HEK293 (cell line): ENCODE results near the gene DDX24.

Source experiments
- KLF9 ChIP-seq: fragments of 450-650 bp; formaldehyde crosslinking; IDR thresholded peaks from 2 replicates; pipeline ENCODE4 v1.5.1; 2016; ENCODE audit warnings: missing biosample characterization, missing genetic modification characterization, low read depth
- OVOL3 ChIP-seq: fragments of 450-650 bp; formaldehyde crosslinking; IDR thresholded peaks from 2 replicates; pipeline ENCODE4 v1.5.1; 2016; ENCODE audit warnings: missing biosample characterization, missing genetic modification characterization
- ZNF521 ChIP-seq: fragments of 450-650 bp; formaldehyde crosslinking; IDR thresholded peaks from 2 replicates; pipeline ENCODE4 v1.5.1; 2017; ENCODE audit warnings: missing biosample characterization, mild to moderate bottlenecking, missing genetic modification characterization
- ZNF670 ChIP-seq: fragments of 450-650 bp; formaldehyde crosslinking; IDR thresholded peaks from 2 replicates; pipeline ENCODE4 v1.5.1; 2016; ENCODE audit warnings: missing biosample characterization, missing genetic modification characterization, low read depth
- TF ChIP-seq, protein P1 (sequence below): fragments of 450-650 bp; formaldehyde crosslinking; IDR thresholded peaks from 2 replicates; pipeline ENCODE4 v1.5.1; 2017; ENCODE audit warnings: missing biosample characterization, missing genetic modification characterization
- TF ChIP-seq, protein P2 (sequence below): fragments of 450-650 bp; formaldehyde crosslinking; IDR thresholded peaks from 2 replicates; pipeline ENCODE4 v1.5.1; 2016; ENCODE audit warnings: missing biosample characterization, missing genetic modification characterization, borderline replicate concordance
- TF ChIP-seq, protein P3 (sequence below): fragments of 450-650 bp; formaldehyde crosslinking; IDR thresholded peaks from 2 replicates; pipeline ENCODE4 v1.5.1; 2016; ENCODE audit warnings: missing biosample characterization, missing genetic modification characterization
- TF ChIP-seq, protein P4 (sequence below): fragments of 450-650 bp; formaldehyde crosslinking; IDR thresholded peaks from 2 replicates; pipeline ENCODE4 v1.5.1; 2016; ENCODE audit warnings: missing biosample characterization, missing genetic modification characterization, low read depth
- TF ChIP-seq, protein P5 (sequence below): fragments of 450-650 bp; formaldehyde crosslinking; IDR thresholded peaks from 2 replicates; pipeline ENCODE4 v1.5.1; 2016; ENCODE audit warnings: missing biosample characterization, missing genetic modification characterization
- TF ChIP-seq, protein P6 (sequence below): fragments of 450-650 bp; formaldehyde crosslinking; IDR thresholded peaks from 2 replicates; pipeline ENCODE4 v1.5.1; 2016; ENCODE audit warnings: missing biosample characterization, missing genetic modification characterization

DNA sequence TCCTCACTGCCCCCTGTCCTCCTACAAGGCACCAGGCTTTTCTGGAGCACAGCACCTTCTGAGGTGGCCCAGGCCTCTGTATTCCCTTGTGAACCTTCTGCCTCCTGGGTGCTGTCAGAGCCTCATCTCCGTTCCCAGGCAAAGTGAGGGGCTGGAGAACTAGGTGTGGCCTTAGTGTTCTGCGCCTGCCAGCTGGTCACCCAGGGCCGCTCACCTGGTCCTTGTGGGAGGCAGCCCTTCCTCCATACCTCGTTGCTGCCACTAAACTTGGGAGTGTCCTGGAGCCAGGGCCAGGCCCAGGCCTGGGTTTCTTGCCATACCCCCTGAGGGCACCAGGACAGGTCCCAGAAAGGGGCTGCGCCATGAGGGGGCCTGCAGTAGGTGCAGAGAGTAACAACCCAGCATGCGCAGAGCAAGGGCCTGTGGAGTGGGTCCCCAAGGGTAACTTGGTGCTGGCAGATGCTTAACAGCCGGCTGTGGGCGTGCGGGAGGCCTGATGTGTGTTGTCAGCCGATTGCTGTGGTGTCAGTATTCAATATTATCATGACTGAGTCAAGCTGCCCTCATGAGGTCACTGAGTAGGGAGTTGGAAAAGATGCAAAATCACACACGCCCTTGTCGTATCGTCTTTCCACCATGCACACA lies 37.8 kb downstream of the DDX24 start:
- TF ChIP-seq, protein P1, sequence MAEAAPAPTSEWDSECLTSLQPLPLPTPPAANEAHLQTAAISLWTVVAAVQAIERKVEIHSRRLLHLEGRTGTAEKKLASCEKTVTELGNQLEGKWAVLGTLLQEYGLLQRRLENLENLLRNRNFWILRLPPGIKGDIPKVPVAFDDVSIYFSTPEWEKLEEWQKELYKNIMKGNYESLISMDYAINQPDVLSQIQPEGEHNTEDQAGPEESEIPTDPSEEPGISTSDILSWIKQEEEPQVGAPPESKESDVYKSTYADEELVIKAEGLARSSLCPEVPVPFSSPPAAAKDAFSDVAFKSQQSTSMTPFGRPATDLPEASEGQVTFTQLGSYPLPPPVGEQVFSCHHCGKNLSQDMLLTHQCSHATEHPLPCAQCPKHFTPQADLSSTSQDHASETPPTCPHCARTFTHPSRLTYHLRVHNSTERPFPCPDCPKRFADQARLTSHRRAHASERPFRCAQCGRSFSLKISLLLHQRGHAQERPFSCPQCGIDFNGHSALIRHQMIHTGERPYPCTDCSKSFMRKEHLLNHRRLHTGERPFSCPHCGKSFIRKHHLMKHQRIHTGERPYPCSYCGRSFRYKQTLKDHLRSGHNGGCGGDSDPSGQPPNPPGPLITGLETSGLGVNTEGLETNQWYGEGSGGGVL (tag by site-specific recombination) = no peak
- TF ChIP-seq, protein P2, sequence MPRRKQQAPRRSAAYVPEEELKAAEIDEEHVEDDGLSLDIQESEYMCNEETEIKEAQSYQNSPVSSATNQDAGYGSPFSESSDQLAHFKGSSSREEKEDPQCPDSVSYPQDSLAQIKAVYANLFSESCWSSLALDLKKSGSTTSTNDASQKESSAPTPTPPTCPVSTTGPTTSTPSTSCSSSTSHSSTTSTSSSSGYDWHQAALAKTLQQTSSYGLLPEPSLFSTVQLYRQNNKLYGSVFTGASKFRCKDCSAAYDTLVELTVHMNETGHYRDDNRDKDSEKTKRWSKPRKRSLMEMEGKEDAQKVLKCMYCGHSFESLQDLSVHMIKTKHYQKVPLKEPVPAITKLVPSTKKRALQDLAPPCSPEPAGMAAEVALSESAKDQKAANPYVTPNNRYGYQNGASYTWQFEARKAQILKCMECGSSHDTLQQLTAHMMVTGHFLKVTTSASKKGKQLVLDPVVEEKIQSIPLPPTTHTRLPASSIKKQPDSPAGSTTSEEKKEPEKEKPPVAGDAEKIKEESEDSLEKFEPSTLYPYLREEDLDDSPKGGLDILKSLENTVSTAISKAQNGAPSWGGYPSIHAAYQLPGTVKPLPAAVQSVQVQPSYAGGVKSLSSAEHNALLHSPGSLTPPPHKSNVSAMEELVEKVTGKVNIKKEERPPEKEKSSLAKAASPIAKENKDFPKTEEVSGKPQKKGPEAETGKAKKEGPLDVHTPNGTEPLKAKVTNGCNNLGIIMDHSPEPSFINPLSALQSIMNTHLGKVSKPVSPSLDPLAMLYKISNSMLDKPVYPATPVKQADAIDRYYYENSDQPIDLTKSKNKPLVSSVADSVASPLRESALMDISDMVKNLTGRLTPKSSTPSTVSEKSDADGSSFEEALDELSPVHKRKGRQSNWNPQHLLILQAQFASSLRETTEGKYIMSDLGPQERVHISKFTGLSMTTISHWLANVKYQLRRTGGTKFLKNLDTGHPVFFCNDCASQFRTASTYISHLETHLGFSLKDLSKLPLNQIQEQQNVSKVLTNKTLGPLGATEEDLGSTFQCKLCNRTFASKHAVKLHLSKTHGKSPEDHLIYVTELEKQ (tag by site-specific recombination) = no peak
- no peak for TF ChIP-seq ZNF521 (tag by site-specific recombination)
- TF ChIP-seq, protein P3, sequence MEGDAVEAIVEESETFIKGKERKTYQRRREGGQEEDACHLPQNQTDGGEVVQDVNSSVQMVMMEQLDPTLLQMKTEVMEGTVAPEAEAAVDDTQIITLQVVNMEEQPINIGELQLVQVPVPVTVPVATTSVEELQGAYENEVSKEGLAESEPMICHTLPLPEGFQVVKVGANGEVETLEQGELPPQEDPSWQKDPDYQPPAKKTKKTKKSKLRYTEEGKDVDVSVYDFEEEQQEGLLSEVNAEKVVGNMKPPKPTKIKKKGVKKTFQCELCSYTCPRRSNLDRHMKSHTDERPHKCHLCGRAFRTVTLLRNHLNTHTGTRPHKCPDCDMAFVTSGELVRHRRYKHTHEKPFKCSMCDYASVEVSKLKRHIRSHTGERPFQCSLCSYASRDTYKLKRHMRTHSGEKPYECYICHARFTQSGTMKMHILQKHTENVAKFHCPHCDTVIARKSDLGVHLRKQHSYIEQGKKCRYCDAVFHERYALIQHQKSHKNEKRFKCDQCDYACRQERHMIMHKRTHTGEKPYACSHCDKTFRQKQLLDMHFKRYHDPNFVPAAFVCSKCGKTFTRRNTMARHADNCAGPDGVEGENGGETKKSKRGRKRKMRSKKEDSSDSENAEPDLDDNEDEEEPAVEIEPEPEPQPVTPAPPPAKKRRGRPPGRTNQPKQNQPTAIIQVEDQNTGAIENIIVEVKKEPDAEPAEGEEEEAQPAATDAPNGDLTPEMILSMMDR = no peak
- TF ChIP-seq, protein P4, sequence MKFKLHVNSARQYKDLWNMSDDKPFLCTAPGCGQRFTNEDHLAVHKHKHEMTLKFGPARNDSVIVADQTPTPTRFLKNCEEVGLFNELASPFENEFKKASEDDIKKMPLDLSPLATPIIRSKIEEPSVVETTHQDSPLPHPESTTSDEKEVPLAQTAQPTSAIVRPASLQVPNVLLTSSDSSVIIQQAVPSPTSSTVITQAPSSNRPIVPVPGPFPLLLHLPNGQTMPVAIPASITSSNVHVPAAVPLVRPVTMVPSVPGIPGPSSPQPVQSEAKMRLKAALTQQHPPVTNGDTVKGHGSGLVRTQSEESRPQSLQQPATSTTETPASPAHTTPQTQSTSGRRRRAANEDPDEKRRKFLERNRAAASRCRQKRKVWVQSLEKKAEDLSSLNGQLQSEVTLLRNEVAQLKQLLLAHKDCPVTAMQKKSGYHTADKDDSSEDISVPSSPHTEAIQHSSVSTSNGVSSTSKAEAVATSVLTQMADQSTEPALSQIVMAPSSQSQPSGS (tag by site-specific recombination) = no peak
- TF ChIP-seq KLF9 (tag by site-specific recombination) = no peak
- TF ChIP-seq, protein P5, sequence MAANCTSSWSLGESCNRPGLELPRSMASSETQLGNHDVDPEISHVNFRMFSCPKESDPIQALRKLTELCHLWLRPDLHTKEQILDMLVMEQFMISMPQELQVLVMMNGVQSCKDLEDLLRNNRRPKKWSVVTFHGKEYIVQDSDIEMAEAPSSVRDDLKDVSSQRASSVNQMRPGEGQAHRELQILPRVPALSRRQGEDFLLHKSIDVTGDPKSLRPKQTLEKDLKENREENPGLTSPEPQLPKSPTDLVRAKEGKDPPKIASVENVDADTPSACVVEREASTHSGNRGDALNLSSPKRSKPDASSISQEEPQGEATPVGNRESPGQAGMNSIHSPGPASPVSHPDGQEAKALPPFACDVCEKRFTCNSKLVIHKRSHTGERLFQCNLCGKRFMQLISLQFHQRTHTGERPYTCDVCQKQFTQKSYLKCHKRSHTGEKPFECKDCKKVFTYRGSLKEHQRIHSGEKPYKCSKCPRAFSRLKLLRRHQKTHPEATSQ (tag by site-specific recombination) = no peak
- TF ChIP-seq, protein P6, sequence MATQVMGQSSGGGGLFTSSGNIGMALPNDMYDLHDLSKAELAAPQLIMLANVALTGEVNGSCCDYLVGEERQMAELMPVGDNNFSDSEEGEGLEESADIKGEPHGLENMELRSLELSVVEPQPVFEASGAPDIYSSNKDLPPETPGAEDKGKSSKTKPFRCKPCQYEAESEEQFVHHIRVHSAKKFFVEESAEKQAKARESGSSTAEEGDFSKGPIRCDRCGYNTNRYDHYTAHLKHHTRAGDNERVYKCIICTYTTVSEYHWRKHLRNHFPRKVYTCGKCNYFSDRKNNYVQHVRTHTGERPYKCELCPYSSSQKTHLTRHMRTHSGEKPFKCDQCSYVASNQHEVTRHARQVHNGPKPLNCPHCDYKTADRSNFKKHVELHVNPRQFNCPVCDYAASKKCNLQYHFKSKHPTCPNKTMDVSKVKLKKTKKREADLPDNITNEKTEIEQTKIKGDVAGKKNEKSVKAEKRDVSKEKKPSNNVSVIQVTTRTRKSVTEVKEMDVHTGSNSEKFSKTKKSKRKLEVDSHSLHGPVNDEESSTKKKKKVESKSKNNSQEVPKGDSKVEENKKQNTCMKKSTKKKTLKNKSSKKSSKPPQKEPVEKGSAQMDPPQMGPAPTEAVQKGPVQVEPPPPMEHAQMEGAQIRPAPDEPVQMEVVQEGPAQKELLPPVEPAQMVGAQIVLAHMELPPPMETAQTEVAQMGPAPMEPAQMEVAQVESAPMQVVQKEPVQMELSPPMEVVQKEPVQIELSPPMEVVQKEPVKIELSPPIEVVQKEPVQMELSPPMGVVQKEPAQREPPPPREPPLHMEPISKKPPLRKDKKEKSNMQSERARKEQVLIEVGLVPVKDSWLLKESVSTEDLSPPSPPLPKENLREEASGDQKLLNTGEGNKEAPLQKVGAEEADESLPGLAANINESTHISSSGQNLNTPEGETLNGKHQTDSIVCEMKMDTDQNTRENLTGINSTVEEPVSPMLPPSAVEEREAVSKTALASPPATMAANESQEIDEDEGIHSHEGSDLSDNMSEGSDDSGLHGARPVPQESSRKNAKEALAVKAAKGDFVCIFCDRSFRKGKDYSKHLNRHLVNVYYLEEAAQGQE (tag by site-specific recombination) = no peak
- TF ChIP-seq OVOL3 (tag by site-specific recombination) = no peak
- TF ChIP-seq ZNF670 = no peak
